A549 (cell line): Measurements from ENCODE around the gene BPIFB2. TPM values are rescaled to one million over a fixed set of nuclear protein-coding genes. Genes with fewer than 3 reads are reported as not detected.

ENCODE experiments used
- ATAC-seq, 2 experiments: fragments of 200-7000 bp in 1 of 2; fragments of >200 bp in 1 of 2; cut with Nextera tagmentation in 1 of 2; cut with Tn5 transposase in 1 of 2; 3 replicates each; pipeline versions ENCODE4 v1.8.0 to v1.9.1; 2018 to 2020; ENCODE audit warnings: mild to moderate bottlenecking in 1 of 2, moderate library complexity in 1 of 2
- CTCF ChIA-PET: fragments of 300-600 bp; sonication (Branson Sonifier 250); formaldehyde crosslinking; extraction: SDS; loops from one replicate; lab custom pipeline; 2021; ENCODE audit warnings: antibody characterized with exemption, inconsistent platforms; lab: Yijun Ruan, JAX
- POLR2A ChIA-PET: fragments of 350-600 bp; formaldehyde crosslinking; extraction: SDS; loops from one replicate; lab custom pipeline; 2021; ENCODE audit warnings: antibody characterized with exemption, inconsistent platforms; lab: Yijun Ruan, JAX
- DNase-seq, 2 experiments: peaks; one replicate each; pipeline versions ENCODE4 v3.0.0 to v3.0.0-alpha.2; 2011 to 2016; ENCODE audit warnings: low read depth in 1 of 2, low spot score in 1 of 2
- FAIRE-seq: peaks from 2 replicates; lab custom pipeline; 2011; peaks lifted over from hg19 to GRCh38; lab: Jason Lieb, UNC
- H3K27ac ChIP-seq, 2 experiments: fragments of >200 bp; sonication (Bioruptor Twin); formaldehyde crosslinking; 3 replicates each; pipeline ENCODE4 v1.5.1; 2016 to 2017
- H3K4me1 ChIP-seq: fragments of >200 bp; sonication (Bioruptor Twin); formaldehyde crosslinking; 3 replicates; pipeline ENCODE4 v1.6.1; 2016
- H3K4me2 ChIP-seq: fragments of >200 bp; sonication (Bioruptor Twin); formaldehyde crosslinking; 3 replicates; pipeline ENCODE4 v1.6.1; 2016
- H3K4me3 ChIP-seq: fragments of >200 bp; sonication (Bioruptor Twin); formaldehyde crosslinking; 3 replicates; pipeline ENCODE4 v1.5.1; 2016
- H3K9me3 ChIP-seq: fragments of >200 bp; sonication (Bioruptor Twin); formaldehyde crosslinking; 3 replicates; pipeline ENCODE4 v1.6.1; 2016
- BHLHE40 ChIP-seq: IDR thresholded peaks from 2 replicates; pipeline ENCODE4 v1.6.1; 2012; ENCODE audit warnings: low read depth, low read length, inconsistent platforms
- CBX2 ChIP-seq: fragments of 200-600 bp; sonication (generic); IDR thresholded peaks from 2 replicates; pipeline ENCODE4 v1.6.1; 2016; ENCODE audit warnings: low read depth, mild to moderate bottlenecking, borderline replicate concordance
- CEBPB ChIP-seq, 2 experiments: fragments of >200 bp in 1 of 2; sonication (Bioruptor Twin) in 1 of 2; formaldehyde crosslinking in 1 of 2; IDR thresholded peaks; 2 replicates each; pipeline ENCODE4 v1.6.1; 2012 to 2016
- CHD2 ChIP-seq: fragments of 150-350 bp; IDR thresholded peaks from 2 replicates; pipeline ENCODE4 v1.6.1; 2014; ENCODE audit warnings: low read length; ENCODE audit not compliant: partially characterized antibody
- CHD4 ChIP-seq: fragments of 200-600 bp; sonication (generic); IDR thresholded peaks from 2 replicates; pipeline ENCODE4 v1.6.1; 2016; ENCODE audit warnings: antibody characterized with exemption, mild to moderate bottlenecking, borderline replicate concordance
- FOSB ChIP-seq: fragments of 250-450 bp; sonication (Bioruptor Pico); IDR thresholded peaks from 2 replicates; pipeline ENCODE4 v1.5.0; 2020; ENCODE audit warnings: mild to moderate bottlenecking, moderate library complexity
- FOSL2 ChIP-seq, 2 experiments: fragments of 450-650 bp in 1 of 2; fragments of >200 bp in 1 of 2; sonication (Bioruptor Twin) in 1 of 2; formaldehyde crosslinking; IDR thresholded peaks; 2 replicates each; pipeline versions ENCODE4 v1.5.0 to v1.6.1; 2016 to 2020; ENCODE audit warnings: mild to moderate bottlenecking in 1 of 2, moderate library complexity in 1 of 2
- HDAC2 ChIP-seq: fragments of 200-600 bp; sonication (generic); IDR thresholded peaks from 2 replicates; pipeline ENCODE4 v1.6.1; 2016
- JUN ChIP-seq, 2 experiments: fragments of >200 bp; sonication (Bioruptor Twin); formaldehyde crosslinking; IDR thresholded peaks; 2 replicates in 1 of 2; 3 replicates in 1 of 2; pipeline ENCODE4 v1.6.1; 2016 to 2017
- MAZ ChIP-seq: fragments of 150-350 bp; IDR thresholded peaks from 2 replicates; pipeline ENCODE4 v1.6.1; 2014; ENCODE audit warnings: antibody characterized with exemption, low read depth, low read length, borderline replicate concordance
- PHF8 ChIP-seq: fragments of 200-600 bp; sonication (generic); IDR thresholded peaks from 2 replicates; pipeline ENCODE4 v1.6.1; 2016; ENCODE audit warnings: low read depth, mild to moderate bottlenecking, antibody characterized with exemption, moderate library complexity, borderline replicate concordance
- RAD21 ChIP-seq, 2 experiments: fragments of >200 bp in 1 of 2; sonication (Bioruptor Twin) in 1 of 2; formaldehyde crosslinking in 1 of 2; IDR thresholded peaks in 1 of 2; conservative IDR thresholded peaks in 1 of 2; 2 replicates in 1 of 2; 3 replicates in 1 of 2; pipeline ENCODE4 v1.6.1; 2012 to 2018; ENCODE audit warnings: inconsistent platforms in 1 of 2
- SMC3 ChIP-seq: fragments of >200 bp; sonication (Bioruptor Twin); formaldehyde crosslinking; IDR thresholded peaks from 3 replicates; pipeline ENCODE4 v1.6.1; 2018; ENCODE audit warnings: inconsistent platforms
- SREBF2 ChIP-seq: fragments of 450-650 bp; IDR thresholded peaks from 2 replicates; pipeline ENCODE4 v1.6.1; 2014; ENCODE audit warnings: mild to moderate bottlenecking, moderate library complexity
- TFCP2L1 ChIP-seq: fragments of 250-450 bp; sonication (Bioruptor Pico); IDR thresholded peaks from 2 replicates; pipeline ENCODE4 v1.5.0; 2021; ENCODE audit warnings: mild to moderate bottlenecking
- ZC3H11A ChIP-seq: fragments of 450-650 bp; IDR thresholded peaks from 2 replicates; pipeline ENCODE4 v1.6.1; 2014; ENCODE audit warnings: antibody characterized with exemption, mild to moderate bottlenecking
- ZFP36 ChIP-seq: fragments of 450-650 bp; IDR thresholded peaks from 2 replicates; pipeline ENCODE4 v1.6.1; 2014; ENCODE audit warnings: borderline replicate concordance; ENCODE audit not compliant: partially characterized antibody
- ZSCAN20 ChIP-seq: fragments of 250-450 bp; sonication (Bioruptor Pico); IDR thresholded peaks from 2 replicates; pipeline ENCODE4 v1.8.0; 2022; ENCODE audit warnings: mild to moderate bottlenecking, moderate library complexity
- WGBS: methylation state at CpG from one replicate; pipeline ENCODE4 v1.1.6; 2017; ENCODE audit errors: missing lambda C conversion rate; 5-methylcytosine and 5-hydroxymethylcytosine counted together
- polyA plus RNA-seq, 4 experiments: library from polyadenylated mRNA; depleted of rRNA in 3 of 4; stranded (reverse); fragments of >200 nt; fragmentation: RNase III in 1 of 4; extraction: RNeasy Plus Mini Kit Qiagen cat#74134 plus additional on column Dnase treatment in 1 of 4; gene quantifications; 2 replicates in 3 of 4; 3 replicates in 1 of 4; pipeline ENCODE4 v1.2.3, GENCODE V29; 2011 to 2017
- TF ChIP-seq, protein P1 (sequence below): fragments of >200 bp; sonication (Bioruptor Twin); formaldehyde crosslinking; IDR thresholded peaks from 3 replicates; pipeline ENCODE4 v1.5.1; 2016
- TF ChIP-seq, protein P2 (sequence below): fragments of >200 bp; sonication (Bioruptor Twin); formaldehyde crosslinking; IDR thresholded peaks from 2 replicates; pipeline ENCODE4 v1.6.1; 2016
- TF ChIP-seq, protein P3 (sequence below): IDR thresholded peaks from 2 replicates; pipeline ENCODE4 v1.6.1; 2012

BPIFB2 gene
- polyA plus RNA-seq, 2 of the 4 experiments (the other 2 are of a cell fraction): not detected

GRCh38 chr20:33005132-33005566 is 2.4 kb upstream of the BPIFB2 start:
- H3K4me2 ChIP-seq: no peak overlapping the region
- no peaks in the 10 kb centered on the region; the same call in 2 of the 3 replicates for H3K9me3 ChIP-seq
- CTCF ChIA-PET: interaction anchor here (0.6 to 2.1 kb wide), 5 partner anchors 10 to 1987 kb away, joined by 3 to 12 read pairs (median 3); no protein-coding TSS in a partner anchor
- TF ChIP-seq CHD4: no peak
- no peak for TF ChIP-seq SMC3
- TF ChIP-seq, protein P1, sequence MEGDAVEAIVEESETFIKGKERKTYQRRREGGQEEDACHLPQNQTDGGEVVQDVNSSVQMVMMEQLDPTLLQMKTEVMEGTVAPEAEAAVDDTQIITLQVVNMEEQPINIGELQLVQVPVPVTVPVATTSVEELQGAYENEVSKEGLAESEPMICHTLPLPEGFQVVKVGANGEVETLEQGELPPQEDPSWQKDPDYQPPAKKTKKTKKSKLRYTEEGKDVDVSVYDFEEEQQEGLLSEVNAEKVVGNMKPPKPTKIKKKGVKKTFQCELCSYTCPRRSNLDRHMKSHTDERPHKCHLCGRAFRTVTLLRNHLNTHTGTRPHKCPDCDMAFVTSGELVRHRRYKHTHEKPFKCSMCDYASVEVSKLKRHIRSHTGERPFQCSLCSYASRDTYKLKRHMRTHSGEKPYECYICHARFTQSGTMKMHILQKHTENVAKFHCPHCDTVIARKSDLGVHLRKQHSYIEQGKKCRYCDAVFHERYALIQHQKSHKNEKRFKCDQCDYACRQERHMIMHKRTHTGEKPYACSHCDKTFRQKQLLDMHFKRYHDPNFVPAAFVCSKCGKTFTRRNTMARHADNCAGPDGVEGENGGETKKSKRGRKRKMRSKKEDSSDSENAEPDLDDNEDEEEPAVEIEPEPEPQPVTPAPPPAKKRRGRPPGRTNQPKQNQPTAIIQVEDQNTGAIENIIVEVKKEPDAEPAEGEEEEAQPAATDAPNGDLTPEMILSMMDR: peak; percentile 28; the same call in 2 of the 3 replicates
- peak in 1 of 2 experiments; percentile 30; a peak in 2 of 5 replicates for TF ChIP-seq RAD21 (conservative IDR thresholded peaks at IDR 0.05 in 1 of 2, IDR thresholded peaks at IDR 0.05 in 1 of 2)
- no peak for TF ChIP-seq HDAC2
- TF ChIP-seq PHF8: no peak
- H3K4me1 ChIP-seq: 0 out of 3 replicates have a peak, but pooled peaks cover 3% of the 10 kb centered on the region
- ATAC-seq (peak in 1 of 2 experiments; percentile 61; a peak in 2 of 6 replicates), FAIRE-seq (no peak), DNase-seq (peak in 1 of 2 experiments; percentile 43)
- POLR2A ChIA-PET: no interaction called here
- H3K27ac ChIP-seq: no peak overlapping the region
- WGBS: 11% methylated on average over 4 of the region's 4 CpGs
- H3K4me3 ChIP-seq: no peak overlapping the region

- WGBS: 33% methylated on average over 8 of the region's 8 CpGs
- ATAC-seq: no peak
- no peak for DNase-seq
Observed at GRCh38 chr20:33005908-33006775, 1.4 kb upstream of the BPIFB2 start.

More at GRCh38 chr20:33005908-33006775, 1.4 kb upstream of the BPIFB2 start:
- H3K9me3 ChIP-seq: no peaks in the 10 kb centered on the region; the same call in 2 of the 3 replicates
- no peak for FAIRE-seq
- no peak for TF ChIP-seq ZSCAN20 (CRISPR knock-in tag)
- TF ChIP-seq SREBF2: no peak
- no peak for TF ChIP-seq RAD21 (conservative IDR thresholded peaks at IDR 0.05 in 1 of 2, IDR thresholded peaks at IDR 0.05 in 1 of 2)
- TF ChIP-seq CHD2: no peak
- no peak for TF ChIP-seq TFCP2L1 (CRISPR knock-in tag)
- TF ChIP-seq BHLHE40: no peak
- no peak for TF ChIP-seq FOSB (CRISPR knock-in tag)
- no peak for TF ChIP-seq CEBPB (IDR thresholded peaks at IDR 0.05)
- TF ChIP-seq CBX2: no peak
- TF ChIP-seq, protein P1: no peak
- no peak for TF ChIP-seq JUN (IDR thresholded peaks at IDR 0.05)
- no peak for TF ChIP-seq MAZ
- TF ChIP-seq ZC3H11A: no peak
- TF ChIP-seq FOSL2 (IDR thresholded peaks at IDR 0.05): no peak
- no peak for TF ChIP-seq FOSL2 (CRISPR knock-in tag; IDR thresholded peaks at IDR 0.05)
- TF ChIP-seq, protein P2, sequence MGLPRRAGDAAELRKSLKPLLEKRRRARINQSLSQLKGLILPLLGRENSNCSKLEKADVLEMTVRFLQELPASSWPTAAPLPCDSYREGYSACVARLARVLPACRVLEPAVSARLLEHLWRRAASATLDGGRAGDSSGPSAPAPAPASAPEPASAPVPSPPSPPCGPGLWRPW: no peak
- TF ChIP-seq, protein P3, sequence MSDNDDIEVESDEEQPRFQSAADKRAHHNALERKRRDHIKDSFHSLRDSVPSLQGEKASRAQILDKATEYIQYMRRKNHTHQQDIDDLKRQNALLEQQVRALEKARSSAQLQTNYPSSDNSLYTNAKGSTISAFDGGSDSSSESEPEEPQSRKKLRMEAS: no peak
- TF ChIP-seq ZFP36: no peak
- ChIA-PET POLR2A (no interaction called here), CTCF (interaction anchor here (0.7 to 2.1 kb wide), 5 partner anchors 9 to 104 kb away, joined by 3 to 12 read pairs (median 3); no protein-coding TSS in a partner anchor)
- no peak overlapping the region for H3K4me3 ChIP-seq
- no peak overlapping the region for H3K27ac ChIP-seq
- H3K4me2 ChIP-seq: no peak overlapping the region
- H3K4me1 ChIP-seq: 0 out of 3 replicates have a peak, but pooled peaks cover 3% of the 10 kb centered on the region
